Transverse colon (tissue), 4 donors: ENCODE results near the gene HRH2.

Source experiments
- CTCF ChIP-seq, 5 experiments: fragments of 200-600 bp in 3 of 5; fragments of 450-650 bp in 2 of 5; sonication (generic) in 3 of 5; IDR thresholded peaks; 1 replicate in 2 of 5; 2 replicates in 3 of 5; pipeline ENCODE4 v1.5.1; 2016 to 2017; ENCODE audit warnings: antibody characterized with exemption in 5 of 5, inconsistent platforms in 3 of 5, mild to moderate bottlenecking in 2 of 5, moderate library complexity in 1 of 5
- EP300 ChIP-seq: sonication (generic); formaldehyde crosslinking; IDR thresholded peaks from one replicate; pipeline ENCODE4 v1.6.1; 2017; ENCODE audit warnings: antibody characterized with exemption, low read depth
- POLR2AphosphoS5 ChIP-seq, 3 donors: sonication (generic); formaldehyde crosslinking; IDR thresholded peaks; one replicate each; pipeline ENCODE4 v1.6.1; 2016; ENCODE audit warnings: antibody characterized with exemption in 3 of 3

- TF ChIP-seq CTCF (IDR thresholded peaks at IDR 0.05) (no peak), EP300 (no peak), POLR2AphosphoS5 (IDR thresholded peaks at IDR 0.05) (no peak)
Observed at GRCh38 chr5:175653763-175654162, 4.1 kb upstream of the HRH2 start.
